RCC 7860 (cell line): ENCODE results near the gene HK1.
A peak's percentile ranks its signal among the peaks of the same experiment; 100 is the strongest.

Experiments used
- DNase-seq: peaks from one replicate; pipeline ENCODE4 v3.0.0-alpha.2; 2015; ENCODE audit warnings: low spot score
- FAIRE-seq: peaks from 2 replicates; lab custom pipeline; 2012; peaks lifted over from hg19 to GRCh38; lab: Jason Lieb, UNC

The HK1 gene

GRCh38 chr10:69415049-69415448, 136.8 kb downstream of the HK1 start:
- DNase-seq: no peak
- FAIRE-seq: no peak

- DNase-seq (no peak), FAIRE-seq (no peak)
Observed at GRCh38 chr10:69415951-69416350, 137.7 kb downstream of the HK1 start.

- no peak for DNase-seq
- no peak for FAIRE-seq
Observed at GRCh38 chr10:69416695-69417094, 138.4 kb downstream of the HK1 start, which contains the start of gene TACR2. Gene TACR2, minus strand, starts transcription at chr10:69416918. Its CDS starts 595 bp downstream, at chr10:69416323.

- FAIRE-seq: no peak
- no peak for DNase-seq
Observed at GRCh38 chr10:69417542-69417941, 139.2 kb downstream of the HK1 start.

- FAIRE-seq (no peak), DNase-seq (no peak)
Observed at GRCh38 chr10:69418052-69418752, 139.9 kb downstream of the HK1 start.

DNA sequence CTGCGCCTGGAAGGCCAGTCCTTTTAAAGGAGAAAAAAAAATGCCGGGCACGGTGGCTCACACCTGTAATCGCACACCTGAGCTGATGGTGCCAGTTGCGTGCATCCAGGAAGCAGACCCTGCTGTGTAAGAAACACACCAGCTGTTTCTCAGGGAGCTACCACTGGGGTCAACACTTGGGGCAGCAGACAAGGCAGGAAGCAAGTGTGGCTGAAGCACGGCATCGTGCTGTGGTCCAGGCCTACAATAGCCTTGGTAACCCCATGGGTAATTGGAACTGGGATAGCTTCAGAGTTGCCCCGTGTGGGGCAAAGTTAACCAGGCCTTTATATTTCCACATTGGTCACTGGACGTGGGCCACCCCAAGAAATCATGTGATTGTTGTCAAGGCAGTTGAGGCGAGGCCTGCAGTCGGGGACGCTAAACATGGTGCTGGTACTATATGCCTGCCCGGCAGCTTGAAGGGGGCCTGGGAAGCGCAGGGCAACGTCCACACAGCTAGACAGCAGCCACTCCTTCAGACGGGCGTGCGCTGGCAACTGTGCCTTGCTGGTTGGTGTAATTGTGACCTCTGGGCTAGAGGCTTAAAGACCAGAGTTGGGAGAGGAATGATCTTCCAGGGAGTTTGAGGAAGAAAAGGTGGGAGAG, 140.9 kb downstream of the HK1 start:
- DNase-seq (no peak), FAIRE-seq (no peak)

GRCh38 chr10:69419744-69420126, 141.4 kb downstream of the HK1 start:
- DNase-seq (no peak), FAIRE-seq (no peak)

DNA sequence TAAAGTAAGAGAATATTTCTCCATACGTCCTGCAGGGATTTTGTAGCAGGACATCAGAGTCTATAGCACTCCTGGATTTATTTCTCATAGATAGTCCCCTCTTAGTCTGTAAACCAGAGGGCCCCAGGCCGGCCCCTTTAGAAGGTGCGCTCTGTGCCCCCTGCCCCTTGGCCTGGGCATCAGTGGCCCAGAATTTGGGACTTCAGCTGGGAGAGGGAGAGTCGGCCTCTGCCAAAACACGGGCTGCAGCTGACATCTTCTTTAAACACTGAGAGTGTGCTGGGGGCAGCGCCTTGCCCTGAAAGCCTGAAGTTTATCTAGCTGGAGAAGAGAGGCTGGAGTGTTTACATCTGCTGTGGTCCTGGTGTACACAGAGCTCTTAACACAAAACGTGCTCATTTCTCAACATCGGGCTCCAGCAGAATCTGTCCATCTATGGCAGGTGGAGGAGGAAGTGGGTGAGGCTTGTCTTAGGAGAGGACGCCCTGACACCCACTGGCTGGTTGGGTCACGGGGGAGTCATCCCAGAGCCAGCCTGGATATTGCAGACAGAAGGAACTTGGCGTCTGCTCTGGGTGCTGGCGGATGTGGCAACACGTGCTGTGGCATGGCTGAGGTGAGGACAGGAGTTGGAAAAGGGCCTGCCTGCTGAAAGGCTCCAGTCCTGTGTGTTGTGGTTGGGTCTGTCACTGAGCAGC, 143.5 kb downstream of the HK1 start:
- FAIRE-seq (no peak), DNase-seq (no peak)

GRCh38 chr10:69422676-69423075, 144.4 kb downstream of the HK1 start:
- DNase-seq (no peak), FAIRE-seq (no peak)

- no peak for FAIRE-seq
- no peak for DNase-seq
Observed at GRCh38 chr10:69425041-69425440, 146.7 kb downstream of the HK1 start.

- no peak for DNase-seq
- FAIRE-seq: no peak
Observed at GRCh38 chr10:69425511-69426298, 147.4 kb downstream of the HK1 start.

DNA sequence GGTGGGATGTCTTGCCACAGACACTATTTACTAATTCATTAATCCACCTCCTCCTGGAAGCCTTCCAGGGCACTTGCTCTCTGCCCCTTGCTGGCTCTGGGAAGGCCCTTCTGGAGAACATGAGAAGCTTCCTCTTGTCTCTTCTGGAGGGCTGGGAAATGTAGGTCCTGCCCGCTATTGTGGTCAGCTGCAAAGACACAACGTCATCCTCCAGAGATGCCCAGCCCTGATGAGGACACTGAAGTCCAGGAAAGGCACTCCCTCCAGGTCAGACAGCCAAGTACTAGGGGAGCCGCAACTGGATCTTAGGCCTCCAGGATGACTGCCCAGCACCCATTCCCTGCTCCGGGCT, 148.1 kb downstream of the HK1 start:
- DNase-seq (no peak), FAIRE-seq (no peak)

DNA sequence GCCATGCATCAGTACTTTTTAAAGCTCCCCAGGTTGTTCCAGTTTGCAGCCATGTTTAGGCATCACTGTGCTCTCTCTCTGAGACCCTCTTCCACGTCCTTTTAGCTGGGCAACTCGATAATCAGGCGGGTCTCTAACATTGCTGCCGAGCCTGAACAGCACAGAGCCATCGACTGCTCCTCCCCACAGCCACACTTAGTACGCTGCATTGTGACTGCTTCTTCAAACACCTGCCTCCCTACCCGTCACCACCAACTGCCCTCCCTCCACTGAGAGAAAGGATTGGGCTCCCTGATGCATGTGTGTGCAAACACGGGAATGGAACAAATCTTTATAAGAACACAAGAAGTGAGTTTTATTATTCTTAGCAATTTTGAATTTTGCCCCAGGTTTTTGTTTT, 149.9 kb downstream of the HK1 start:
- DNase-seq (no peak), FAIRE-seq (no peak)

DNA sequence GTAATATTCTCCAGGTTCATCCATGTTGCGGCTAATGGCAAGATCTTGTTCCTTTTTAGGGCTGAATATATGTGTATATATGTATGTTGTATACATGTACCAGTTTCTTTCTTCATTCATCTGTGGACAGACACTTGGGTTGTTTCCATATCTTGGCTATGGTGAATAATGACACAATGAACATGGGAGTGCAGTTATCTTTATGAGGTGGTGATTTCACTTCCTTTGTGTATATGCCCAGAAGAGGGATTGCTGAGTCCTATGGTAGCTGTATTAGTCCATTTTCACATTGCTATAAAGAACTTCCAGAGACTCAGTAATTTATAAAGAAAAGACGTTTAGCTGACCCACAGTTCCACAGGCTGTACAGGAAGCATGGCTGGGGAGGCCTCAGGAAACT, 155.9 kb downstream of the HK1 start:
- DNase-seq (no peak), FAIRE-seq (no peak)

DNA sequence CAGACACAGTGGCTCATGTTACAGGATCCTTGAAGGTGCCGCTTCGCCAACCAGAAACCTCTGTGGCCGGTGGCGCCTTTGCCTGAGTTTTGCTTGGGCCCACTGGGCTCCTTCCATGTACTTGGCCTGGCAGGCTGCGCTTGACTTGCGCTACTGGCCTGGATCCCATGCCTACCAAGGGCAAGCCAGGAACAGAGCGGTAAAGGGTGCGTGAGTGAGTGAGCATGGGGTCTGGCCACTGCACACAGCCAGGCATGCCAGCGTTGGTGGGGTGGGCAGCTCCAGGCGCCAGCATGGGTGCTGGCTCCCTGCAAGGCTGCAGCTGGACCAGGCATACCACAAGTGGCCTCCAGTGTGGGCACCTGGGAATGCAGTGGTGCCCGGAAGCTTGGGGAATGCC, 156.6 kb downstream of the HK1 start:
- no peak for FAIRE-seq
- no peak for DNase-seq

DNA sequence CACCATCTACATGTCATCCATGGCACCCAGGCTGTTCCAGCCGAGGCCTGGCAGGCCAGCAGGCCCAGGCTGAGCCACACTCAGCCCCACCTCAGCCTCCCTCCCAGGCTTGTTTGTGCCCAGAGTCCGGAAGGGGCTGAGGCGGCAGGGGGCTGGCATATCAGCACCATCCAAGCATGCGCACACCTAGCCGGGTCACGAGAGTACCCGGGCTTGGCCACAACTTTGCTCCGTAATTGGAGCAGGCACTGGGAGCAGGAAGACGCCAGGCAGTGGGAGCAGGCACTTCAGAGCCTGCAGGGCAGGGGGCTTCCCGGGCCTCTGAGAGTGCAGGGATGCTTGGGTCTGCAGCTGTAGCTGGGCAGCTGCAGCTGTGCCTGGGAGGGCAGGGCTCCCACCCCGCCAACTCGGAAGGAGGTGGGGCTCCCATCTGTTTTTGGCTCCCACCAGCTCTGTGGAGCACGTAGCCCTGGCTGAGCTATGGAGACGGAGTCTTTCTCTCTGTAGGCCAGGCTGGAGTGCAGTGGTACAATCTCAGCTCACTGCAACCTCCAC, 157.7 kb downstream of the HK1 start:
- FAIRE-seq: no peak
- DNase-seq: no peak

DNA sequence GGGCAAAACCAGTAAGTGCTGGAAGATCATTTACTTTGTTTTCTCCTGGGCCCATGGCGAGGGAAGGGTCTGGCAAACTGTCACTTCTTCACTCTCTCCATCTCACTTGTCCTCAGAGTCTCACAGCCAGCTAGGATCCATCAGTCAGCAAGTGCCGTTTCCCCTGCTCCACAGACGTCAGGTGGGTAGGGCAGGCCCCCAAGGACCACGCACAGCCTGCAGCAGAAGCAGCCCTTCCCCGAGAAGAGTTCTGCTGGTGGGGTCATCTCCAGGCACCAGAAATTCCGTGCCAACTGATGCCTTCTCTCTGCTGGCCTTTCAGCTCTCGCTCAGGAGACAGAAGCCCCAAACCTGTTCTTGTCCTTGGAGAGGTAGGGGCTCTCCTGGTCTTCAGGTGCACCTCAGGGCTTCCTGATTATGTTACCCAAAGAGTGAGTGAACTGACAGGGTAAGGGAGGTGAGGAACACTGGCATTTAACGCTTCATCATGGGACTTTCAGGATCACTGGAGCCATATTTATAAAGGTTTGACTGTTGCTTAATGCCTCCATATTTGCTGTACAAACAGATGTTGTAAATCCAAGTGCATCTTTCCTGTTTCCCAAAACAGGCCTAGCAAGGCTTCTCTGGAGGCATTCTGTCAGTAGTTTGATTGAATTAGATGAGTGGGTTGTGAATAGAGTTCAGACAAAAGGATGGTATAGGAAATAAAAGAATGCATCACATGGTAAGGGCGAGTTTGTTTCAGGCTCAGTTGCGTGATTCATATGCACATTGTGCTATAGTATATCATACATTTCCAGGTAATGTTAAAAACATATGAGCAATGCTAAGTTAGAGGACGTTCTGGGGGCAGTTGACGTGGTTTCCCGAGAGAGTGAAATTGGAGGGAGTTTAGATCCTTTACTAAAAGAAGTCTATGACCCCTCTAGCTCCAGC, 159.3 kb downstream of the HK1 start:
- no peak for FAIRE-seq
- DNase-seq: no peak

DNA sequence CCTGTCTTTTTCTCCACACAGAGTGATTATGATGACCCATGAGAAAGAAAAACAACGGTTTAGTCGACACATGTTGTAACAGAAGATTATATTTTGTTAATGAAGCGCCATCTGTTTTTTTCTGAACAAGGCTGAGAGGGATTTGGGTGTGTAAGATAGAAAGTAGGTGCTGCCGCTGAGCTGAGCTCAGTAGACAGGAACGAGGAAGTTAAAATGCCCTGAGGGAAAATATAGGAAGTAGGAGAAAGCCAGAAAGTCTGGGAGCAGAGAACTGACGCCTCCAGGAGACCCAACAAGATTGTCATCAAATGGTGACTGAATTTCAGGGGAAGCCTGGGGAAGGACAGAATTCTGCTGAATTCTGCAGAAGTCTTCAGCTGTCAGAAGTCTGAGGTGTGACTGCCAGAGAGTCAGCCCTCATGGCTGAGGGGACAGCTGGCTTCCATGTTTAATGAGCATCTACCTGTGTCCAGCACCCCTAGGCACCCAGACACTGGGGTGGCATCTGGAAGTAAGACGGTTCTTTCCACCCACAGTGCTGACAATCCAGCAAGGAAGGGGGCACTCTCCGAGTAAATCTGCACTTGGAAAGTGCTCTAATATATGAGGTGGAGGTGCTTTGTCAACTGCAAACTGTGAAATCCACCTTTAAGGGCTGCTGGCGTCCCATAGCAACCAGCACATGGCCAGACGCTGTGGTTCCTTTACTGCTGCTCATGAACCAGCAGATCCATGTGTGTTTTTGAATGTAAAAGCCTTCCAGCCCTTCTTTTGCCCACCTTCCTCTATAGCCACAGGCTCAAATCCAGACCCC, 160.4 kb downstream of the HK1 start:
- peak; percentile 49 for FAIRE-seq
- DNase-seq: peak; percentile 54

DNA sequence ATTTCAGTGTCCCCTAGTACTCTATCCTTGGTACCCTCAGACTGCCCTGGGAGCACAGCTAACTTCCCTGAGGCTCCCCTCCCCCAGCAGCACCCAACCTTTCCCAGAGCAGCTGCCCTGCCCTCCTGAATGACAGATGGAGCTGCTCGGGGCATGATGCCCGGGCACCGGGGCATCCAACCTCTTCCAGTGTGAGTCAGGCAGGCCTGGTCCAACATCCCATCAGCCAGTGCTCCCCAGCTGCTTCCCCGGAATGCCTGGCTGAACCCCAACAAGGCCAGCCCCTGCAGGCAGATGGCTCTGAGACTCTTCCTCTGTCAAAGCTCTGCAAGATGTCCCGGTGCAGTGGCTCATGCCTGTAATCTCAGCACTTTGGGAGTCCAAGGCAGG, 161.0 kb downstream of the HK1 start:
- DNase-seq: peak; percentile 32
- no peak for FAIRE-seq
